IgD-negative memory B cell (primary cell): ENCODE measurements around the gene IFRD2. TPM values are rescaled to one million over a fixed set of nuclear protein-coding genes. Genes with fewer than 3 reads are reported as not detected.

ENCODE experiments used
- H3K27ac Mint-ChIP-seq, 3 donors: one replicate each; pipeline ENCODE4 v1.8.0; 2020 to 2022; ENCODE audit warnings: mild to moderate bottlenecking in 3 of 3, mixed read lengths in 3 of 3, moderate library complexity in 1 of 3
- H3K27me3 Mint-ChIP-seq: one replicate; pipeline ENCODE4 v1.8.0; 2021; ENCODE audit warnings: mixed read lengths
- H3K36me3 Mint-ChIP-seq: one replicate; pipeline ENCODE4 v1.8.0; 2020; ENCODE audit warnings: mild to moderate bottlenecking, mixed read lengths
- H3K4me1 Mint-ChIP-seq, 3 donors: one replicate each; pipeline ENCODE4 v1.8.0; 2020 to 2022; ENCODE audit warnings: mixed read lengths in 3 of 3, mild to moderate bottlenecking in 1 of 3
- H3K4me3 Mint-ChIP-seq, 4 donors: one replicate each; pipeline ENCODE4 v1.8.0; 2020 to 2022; ENCODE audit warnings: mild to moderate bottlenecking in 4 of 4, mixed read lengths in 4 of 4, moderate library complexity in 3 of 4
- H3K9me3 Mint-ChIP-seq, 3 donors: one replicate each; pipeline ENCODE4 v1.8.0; 2020 to 2021; ENCODE audit warnings: mixed read lengths in 3 of 3, mild to moderate bottlenecking in 1 of 3
- polyA plus RNA-seq: library from polyadenylated mRNA; unstranded; fragments of 300-500 nt; fragmentation: Illumina TruSeq; gene quantifications from one replicate; pipeline ENCODE4 v1.2.3, GENCODE V29; 2021

The IFRD2 gene, protein sequence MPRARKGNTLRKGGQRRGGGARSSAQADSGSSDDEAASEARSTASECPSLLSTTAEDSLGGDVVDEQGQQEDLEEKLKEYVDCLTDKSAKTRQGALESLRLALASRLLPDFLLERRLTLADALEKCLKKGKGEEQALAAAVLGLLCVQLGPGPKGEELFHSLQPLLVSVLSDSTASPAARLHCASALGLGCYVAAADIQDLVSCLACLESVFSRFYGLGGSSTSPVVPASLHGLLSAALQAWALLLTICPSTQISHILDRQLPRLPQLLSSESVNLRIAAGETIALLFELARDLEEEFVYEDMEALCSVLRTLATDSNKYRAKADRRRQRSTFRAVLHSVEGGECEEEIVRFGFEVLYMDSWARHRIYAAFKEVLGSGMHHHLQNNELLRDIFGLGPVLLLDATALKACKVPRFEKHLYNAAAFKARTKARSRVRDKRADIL
- 58.6 TPM for polyA plus RNA-seq

DNA sequence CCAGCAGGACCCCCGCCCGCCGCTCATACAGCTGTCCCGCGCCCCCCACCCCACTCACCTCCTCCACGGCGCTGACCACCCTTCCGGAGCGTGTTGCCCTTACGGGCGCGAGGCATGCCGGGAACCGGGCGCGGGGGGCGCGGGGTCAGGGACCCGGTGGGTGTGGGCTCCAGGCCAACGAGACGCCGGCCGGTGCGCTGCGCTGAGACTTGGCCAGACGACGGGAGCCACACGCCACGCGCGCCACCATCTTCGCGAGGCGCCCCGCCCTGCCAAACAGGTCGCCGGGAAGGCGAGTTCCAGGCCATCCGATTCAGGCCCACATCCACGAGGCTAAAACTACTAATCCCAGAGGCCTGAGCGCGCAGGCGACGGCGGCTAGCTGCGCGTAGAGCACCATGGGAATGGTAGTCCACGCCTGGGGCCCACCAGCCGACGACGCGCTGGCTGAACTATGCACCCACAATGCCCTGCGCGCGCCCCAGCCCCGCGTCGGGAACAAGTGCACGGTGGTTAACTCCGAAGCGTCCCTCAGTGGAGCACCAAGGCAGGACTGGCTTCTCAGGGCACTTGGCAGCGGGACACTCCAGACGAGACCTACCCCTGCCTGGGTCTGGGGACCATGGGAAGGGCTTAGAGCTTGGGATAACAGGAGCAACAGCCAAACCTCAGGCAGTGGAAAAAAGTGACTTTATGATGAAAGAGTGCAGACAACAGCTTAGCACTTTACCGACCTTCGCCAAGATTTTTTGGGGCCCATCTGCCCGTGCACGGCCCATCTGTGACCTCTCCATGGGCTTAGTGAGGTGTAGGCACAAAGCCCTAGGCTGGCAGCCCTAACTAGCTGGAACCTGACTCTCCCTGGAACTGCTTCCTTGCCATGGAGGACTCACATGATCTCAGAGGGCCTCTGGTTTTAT is at the start of gene IFRD2:
Gene IFRD2 (minus strand): TSS at position 271 of the 920 bp plus-strand sequence. CDS start 155 bp downstream, at position 116.
- Mint-ChIP-seq H3K4me1 (peaks cover 9 to 16% (median 10%) of the 10 kb centered on the region in 3 donors), H3K9me3 (no peaks in the 10 kb centered on the region), H3K27ac (peak within 1 kb of the TSS; percentile 76 to 98 (median 94)), H3K4me3 (peak within 1 kb of the TSS; percentile 80 to 94 (median 92)), H3K36me3 (peaks cover 4% of the 10 kb centered on the region), H3K27me3 (no peaks in the 10 kb centered on the region)

DNA sequence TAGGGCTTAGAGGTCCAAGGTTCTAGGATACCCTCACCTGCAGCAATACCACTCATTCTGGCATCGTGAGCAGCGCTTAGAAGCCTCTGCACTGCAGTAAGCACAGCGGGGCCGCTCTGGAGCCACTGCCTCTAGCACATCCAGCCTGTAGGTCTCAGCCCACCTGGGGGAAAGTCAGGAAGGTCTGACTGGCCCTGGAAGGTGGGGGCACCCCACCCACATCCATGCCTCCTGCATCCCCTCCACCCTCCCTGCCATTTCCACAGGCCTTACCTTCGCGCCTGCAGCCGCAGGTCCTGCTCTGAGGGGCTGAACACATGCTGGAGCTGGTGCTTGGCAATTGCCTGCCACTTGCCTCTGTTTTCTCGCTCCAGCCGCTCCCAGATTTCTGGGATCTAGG is 49.3 kb upstream of the IFRD2 start:
- Mint-ChIP-seq H3K4me3 (peak overlapping the region; percentile 88 to 96 (median 92)), H3K4me1 (peaks cover 19 to 26% (median 25%) of the 10 kb centered on the region in 3 donors), H3K27ac (peak overlapping the region; percentile 66 to 90 (median 86)), H3K9me3 (no peaks in the 10 kb centered on the region), H3K27me3 (no peaks in the 10 kb centered on the region), H3K36me3 (no peaks in the 10 kb centered on the region)

DNA sequence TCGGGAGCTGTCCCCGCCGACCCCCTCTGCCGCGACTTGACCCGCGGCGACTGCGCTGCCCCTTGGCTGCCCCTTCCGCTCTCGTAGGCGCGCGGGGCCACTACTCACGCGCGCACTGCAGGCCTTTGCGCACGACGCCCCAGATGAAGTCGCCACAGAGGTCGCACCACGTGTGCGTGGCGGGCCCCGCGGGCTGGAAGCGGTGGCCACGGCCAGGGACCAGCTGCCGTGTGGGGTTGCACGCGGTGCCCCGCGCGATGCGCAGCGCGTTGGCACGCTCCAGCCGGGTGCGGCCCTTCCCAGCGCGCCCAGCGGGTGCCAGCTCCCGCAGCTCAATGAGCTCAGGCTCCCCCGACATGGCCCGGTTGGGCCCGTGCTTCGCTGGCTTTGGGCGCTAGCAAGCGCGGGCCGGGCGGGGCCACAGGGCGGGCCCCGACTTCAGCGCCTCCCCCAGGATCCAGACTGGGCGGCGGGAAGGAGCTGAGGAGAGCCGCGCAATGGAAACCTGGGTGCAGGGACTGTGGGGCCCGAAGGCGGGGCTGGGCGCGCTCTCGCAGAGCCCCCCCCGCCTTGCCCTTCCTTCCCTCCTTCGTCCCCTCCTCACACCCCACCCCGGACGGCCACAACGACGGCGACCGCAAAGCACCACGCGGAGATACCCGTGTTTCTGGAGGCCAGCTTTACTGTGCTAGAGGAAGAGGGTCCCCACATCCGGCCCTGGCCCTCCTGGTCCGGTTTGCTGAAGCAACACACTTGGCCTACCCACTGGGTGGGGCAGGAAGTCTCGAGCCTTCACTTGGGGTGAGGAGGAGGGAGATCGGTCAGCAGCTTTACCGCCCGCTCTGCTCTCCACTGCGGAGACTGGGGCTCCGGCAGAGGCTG is 48.5 kb upstream of the IFRD2 start, which contains the start of gene RASSF1:
Gene RASSF1 (minus strand): TSS at position 389 of the 882 bp plus-strand sequence. CDS start 31 bp downstream, at position 358.
- peaks cover 16 to 30% (median 29%) of the 10 kb centered on the region in 3 donors for H3K4me1 Mint-ChIP-seq
- peak within 1 kb of the TSS; percentile 88 to 99 (median 92) for H3K4me3 Mint-ChIP-seq
- H3K27ac Mint-ChIP-seq = peak within 1 kb of the TSS; percentile 88 to 98 (median 91)
- no peaks in the 10 kb centered on the region for H3K36me3 Mint-ChIP-seq
- H3K9me3 Mint-ChIP-seq = no peaks in the 10 kb centered on the region
- no peaks in the 10 kb centered on the region for H3K27me3 Mint-ChIP-seq

DNA sequence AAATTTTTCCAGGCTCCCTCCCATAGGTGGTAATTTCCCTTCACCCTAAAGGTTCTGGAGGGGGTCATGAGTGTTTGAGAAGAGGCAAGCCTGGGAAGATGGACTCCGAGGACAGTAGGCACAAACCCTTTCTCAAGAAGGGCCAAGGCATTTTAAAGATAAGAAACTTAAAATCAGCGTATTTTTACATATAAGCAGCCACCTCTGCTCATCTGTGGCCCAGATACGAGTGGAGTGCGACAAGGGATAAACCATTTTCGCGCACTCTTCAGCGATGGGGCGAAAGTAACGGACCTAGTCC is 47.9 kb upstream of the IFRD2 start:
- Mint-ChIP-seq H3K36me3 (no peaks in the 10 kb centered on the region), H3K27ac (peak overlapping the region; percentile 88 to 98 (median 91)), H3K27me3 (no peaks in the 10 kb centered on the region), H3K4me1 (peaks cover 15 to 34% (median 29%) of the 10 kb centered on the region in 3 donors), H3K9me3 (no peaks in the 10 kb centered on the region), H3K4me3 (peak overlapping the region; percentile 88 to 99 (median 92))

DNA sequence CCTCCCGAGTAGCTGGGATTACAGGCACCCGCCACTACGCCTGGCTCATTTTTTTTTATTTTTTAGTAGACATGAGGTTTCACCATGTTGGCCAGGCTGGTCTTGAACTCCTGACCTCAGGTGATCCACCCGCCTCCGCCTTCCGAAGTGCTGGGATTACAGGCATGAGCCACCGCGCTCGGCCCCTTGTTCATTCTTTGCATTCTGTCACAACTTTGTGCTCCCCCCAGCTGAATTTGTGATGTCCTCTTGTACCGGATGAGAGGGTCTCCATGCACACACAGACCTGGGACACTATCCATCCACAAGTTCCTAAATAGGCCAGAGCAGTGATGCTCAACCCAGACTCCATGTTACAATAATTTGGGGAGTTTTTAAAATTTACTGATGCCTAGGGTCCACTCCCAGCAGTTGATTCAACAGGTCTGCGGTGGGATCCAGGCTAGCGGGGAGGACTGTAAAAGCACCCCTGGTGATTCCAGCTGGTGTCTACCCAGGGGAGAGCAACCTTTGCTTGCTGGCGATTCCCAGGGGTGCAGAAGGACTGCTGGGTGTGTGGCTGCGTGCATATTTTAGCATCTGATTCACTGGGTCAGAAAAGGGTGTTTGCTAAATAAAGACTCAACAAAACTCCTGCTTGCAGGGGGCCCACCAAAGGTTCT is 47.4 kb upstream of the IFRD2 start:
- peak overlapping the region; percentile 88 to 98 (median 91) for H3K27ac Mint-ChIP-seq
- H3K9me3 Mint-ChIP-seq = no peaks in the 10 kb centered on the region
- peaks cover 15 to 35% (median 29%) of the 10 kb centered on the region in 3 donors for H3K4me1 Mint-ChIP-seq
- H3K4me3 Mint-ChIP-seq = peak overlapping the region; percentile 88 to 99 (median 92)
- H3K27me3 Mint-ChIP-seq = no peaks in the 10 kb centered on the region
- H3K36me3 Mint-ChIP-seq = no peaks in the 10 kb centered on the region

DNA sequence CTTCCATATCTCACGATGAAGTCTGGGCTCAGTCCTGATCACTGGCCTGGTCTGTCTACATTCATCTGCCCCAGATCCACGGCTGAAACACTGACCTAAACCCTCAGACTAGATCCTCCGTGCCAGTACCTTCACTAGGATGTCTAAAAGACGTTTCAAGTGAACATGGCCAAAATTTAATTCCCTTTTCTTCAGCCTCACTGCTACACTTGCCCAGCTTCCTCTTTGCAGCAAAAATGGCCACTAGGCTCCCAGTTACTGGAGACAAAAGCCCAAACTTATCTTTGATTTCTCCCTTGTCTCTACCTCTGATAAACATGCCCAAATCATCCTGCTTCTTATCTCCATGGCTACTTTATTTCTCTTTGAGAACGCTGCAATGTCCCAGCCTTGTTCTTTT is 46.7 kb upstream of the IFRD2 start:
- Mint-ChIP-seq H3K9me3 (no peaks in the 10 kb centered on the region), H3K4me3 (peak overlapping the region; percentile 88 to 99 (median 92)), H3K4me1 (peaks cover 15 to 36% (median 28%) of the 10 kb centered on the region in 3 donors), H3K36me3 (peaks cover 2% of the 10 kb centered on the region), H3K27ac (peak overlapping the region; percentile 91 to 98 (median 97)), H3K27me3 (no peaks in the 10 kb centered on the region)

DNA sequence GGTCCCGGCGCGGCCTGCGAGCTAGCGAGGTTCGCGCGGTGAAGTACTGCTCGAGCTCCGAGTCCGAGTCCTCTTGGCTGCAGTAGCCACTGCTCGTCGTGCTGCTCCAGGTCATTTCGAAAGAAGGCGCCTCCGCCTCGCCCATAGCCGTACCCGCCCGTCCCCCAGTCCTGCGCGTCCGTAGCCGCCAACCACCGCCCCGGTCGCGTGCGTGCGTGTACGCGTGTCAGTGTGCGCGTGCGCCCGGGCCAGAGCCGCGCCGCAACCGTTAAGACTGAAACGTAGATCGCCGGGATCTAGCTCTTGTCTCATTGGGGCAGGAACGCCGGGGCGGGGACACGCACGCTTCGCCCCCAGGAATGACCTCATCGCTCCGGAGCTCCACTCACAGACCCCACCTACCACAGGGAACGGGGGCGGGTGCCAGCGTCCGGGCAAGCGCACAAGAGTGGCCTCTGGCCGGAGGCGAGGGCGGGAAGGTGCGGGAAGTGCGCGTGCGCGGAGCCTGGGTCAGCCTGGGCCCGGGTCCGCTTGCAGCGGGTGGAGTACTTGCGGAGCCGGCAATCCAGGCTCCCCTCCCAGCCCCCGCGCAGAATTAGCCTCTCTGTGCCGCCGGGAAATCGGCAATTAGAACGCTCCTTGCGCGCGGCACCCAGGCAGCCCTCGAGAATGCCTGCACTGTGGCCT is 45.1 kb upstream of the IFRD2 start:
- no peaks in the 10 kb centered on the region for H3K27me3 Mint-ChIP-seq
- H3K4me1 Mint-ChIP-seq = peaks cover 20 to 38% (median 28%) of the 10 kb centered on the region in 3 donors
- H3K36me3 Mint-ChIP-seq = peaks cover 2% of the 10 kb centered on the region
- H3K4me3 Mint-ChIP-seq = peak overlapping the region; percentile 88 to 99 (median 92)
- no peaks in the 10 kb centered on the region for H3K9me3 Mint-ChIP-seq
- peak overlapping the region; percentile 91 to 98 (median 97) for H3K27ac Mint-ChIP-seq

DNA sequence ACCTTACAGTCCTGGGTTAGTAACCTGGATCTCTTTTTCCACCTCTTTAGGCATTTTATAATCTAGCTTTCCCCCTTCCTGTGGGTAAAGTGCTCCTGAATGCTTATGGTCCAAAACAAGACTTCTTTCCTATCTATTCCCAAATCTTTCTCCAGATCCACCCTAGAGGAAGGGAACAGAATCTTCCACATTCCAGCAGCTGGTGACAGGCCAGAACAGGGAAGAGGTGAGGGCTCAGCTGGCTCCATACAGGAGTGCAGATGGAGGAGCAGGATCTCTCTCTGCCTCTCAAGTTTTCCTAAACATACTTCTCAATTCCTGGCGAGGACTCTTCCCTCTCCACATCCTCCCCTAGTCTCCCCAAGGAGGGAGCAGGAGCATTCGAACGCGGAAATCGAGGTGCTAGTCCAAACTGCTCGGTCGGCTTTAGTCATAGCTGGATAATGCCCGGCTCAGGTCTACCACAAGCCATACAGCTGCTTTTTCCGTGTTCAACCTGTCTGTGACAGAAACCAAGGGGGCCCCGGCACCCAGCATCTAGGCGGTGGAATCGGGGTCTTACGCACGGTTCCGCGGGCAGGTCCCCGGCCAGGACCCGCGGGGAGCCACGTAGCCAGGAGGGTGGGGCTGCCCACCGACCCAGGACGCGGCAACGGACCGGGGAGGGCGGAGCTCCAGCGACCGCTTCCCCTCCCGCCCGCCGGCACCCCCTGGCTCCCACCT is 44.4 kb upstream of the IFRD2 start:
- no peaks in the 10 kb centered on the region for H3K9me3 Mint-ChIP-seq
- H3K4me3 Mint-ChIP-seq = peak overlapping the region; percentile 88 to 99 (median 94)
- H3K27me3 Mint-ChIP-seq = no peaks in the 10 kb centered on the region
- peaks cover 2% of the 10 kb centered on the region for H3K36me3 Mint-ChIP-seq
- peak overlapping the region; percentile 91 to 98 (median 97) for H3K27ac Mint-ChIP-seq
- peaks cover 20 to 38% (median 28%) of the 10 kb centered on the region in 3 donors for H3K4me1 Mint-ChIP-seq

DNA sequence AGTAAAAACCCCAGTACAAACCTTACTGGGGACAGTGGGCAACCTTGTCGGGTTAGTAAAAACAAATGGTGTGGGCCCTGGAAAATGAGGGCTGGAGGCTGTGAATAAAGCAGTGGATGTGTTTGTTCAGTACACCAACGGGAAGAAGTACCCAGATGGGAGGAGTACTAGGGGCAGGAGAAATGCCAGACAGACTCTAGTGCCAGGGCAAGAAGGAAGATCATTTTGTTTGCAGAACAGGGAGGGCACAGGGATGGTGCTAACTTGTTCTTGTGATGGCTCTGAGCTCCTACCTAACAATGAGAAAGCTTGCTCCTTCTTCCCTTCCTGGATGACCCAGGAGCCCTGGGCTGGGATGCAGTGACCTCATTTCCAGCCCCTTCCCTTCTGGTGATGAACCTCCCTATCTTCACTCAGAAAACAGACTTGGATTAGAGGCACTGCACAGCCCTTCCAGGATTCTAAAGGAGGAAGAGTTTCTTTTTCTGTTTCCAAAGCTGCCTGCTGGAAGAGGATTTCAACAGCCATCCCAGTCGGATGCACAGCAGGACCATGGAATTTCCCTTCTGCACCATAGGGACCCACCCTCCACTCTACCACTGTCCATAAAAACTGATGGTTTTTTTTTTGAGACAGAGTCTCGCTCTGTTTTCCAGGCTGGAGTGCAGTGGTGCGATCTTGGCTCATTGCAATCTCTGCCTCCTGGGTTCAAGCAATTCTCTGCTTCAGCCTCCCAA is 42.3 kb upstream of the IFRD2 start:
- Mint-ChIP-seq H3K27ac (peak overlapping the region; percentile 63 to 77 (median 65)), H3K27me3 (no peaks in the 10 kb centered on the region), H3K9me3 (no peaks in the 10 kb centered on the region), H3K36me3 (peaks cover 2% of the 10 kb centered on the region), H3K4me1 (peaks cover 14 to 36% (median 21%) of the 10 kb centered on the region in 3 donors), H3K4me3 (peak overlapping the region in 1 of 4 donors; percentile 73)

DNA sequence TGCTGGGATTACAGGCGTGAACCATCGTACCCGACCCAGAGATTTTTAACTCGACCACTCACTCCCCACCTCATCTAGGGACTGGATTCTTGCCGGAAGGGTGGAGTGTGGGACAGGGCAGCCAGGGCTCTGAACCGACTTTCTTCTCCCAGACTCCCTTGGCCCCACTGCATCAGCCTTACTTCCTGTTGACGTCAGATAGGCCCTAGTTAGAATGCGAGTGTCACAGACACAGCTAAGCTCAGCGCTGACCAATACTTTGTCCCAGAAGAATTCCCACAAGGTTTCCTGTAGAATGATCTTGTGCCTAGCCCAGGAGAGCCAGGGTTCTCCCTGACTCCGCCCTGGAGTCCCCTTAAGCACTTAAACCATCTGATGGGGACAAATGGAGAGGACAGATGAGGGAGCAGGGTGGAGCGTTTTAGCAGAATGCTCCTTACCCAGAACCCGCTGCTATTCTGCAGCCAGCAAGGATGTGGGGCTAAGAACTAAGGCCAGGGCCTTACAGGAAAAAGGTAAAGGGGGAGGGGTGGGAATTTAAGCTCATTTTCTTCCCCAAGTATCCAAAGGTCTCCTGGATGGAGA is 41.6 kb upstream of the IFRD2 start:
- H3K27ac Mint-ChIP-seq = peak overlapping the region; percentile 16 to 77 (median 65)
- H3K27me3 Mint-ChIP-seq = no peaks in the 10 kb centered on the region
- peaks cover 10 to 33% (median 17%) of the 10 kb centered on the region in 3 donors for H3K4me1 Mint-ChIP-seq
- no peaks in the 10 kb centered on the region for H3K9me3 Mint-ChIP-seq
- H3K4me3 Mint-ChIP-seq = peak overlapping the region in 2 of 4 donors; percentile 50 to 73
- peaks cover 2% of the 10 kb centered on the region for H3K36me3 Mint-ChIP-seq

DNA sequence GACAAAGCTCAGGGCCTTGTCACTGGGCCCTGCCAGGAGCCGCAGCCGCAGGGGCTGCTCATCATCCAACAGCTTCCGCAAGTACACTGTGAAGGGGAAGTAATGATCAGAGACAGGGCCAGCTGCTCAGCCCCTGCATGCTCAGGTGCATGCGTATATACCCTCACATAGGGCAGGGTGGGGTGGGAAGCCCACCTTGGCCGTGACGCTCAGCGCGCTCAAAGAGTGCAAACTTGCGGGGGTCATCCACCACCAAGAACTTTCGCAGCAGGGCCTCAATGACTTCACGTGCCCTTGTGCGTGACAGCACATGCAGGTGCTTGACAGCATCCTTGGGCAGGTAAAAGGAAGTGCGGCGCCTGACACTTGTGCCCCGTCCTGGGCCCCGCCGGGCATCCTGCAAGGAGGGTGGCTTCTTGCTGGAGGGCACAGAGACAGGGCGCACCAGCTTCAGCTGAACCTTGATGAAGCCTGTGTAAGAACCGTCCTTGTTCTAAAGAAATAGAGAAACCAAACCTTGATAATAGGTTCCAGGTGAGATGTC is 39.2 kb upstream of the IFRD2 start:
- Mint-ChIP-seq H3K4me1 (peaks cover 16 to 27% (median 21%) of the 10 kb centered on the region in 3 donors), H3K9me3 (no peaks in the 10 kb centered on the region), H3K27ac (no peak overlapping the region), H3K27me3 (no peaks in the 10 kb centered on the region), H3K36me3 (peaks cover 2% of the 10 kb centered on the region), H3K4me3 (peak overlapping the region in 3 of 4 donors; percentile 4 to 69 (median 21))
